HEK293T (cell line): Measurements from ENCODE around the gene MACROD2.

Source experiments
- CTCF ChIA-PET: fragments of 350-600 bp; formaldehyde crosslinking; extraction: SDS; loops from one replicate; lab custom pipeline; 2021; ENCODE audit warnings: antibody characterized with exemption, inconsistent platforms; lab: Yijun Ruan, JAX
- POLR2A ChIA-PET: fragments of 350-600 bp; formaldehyde crosslinking; extraction: SDS; loops from one replicate; lab custom pipeline; 2020; ENCODE audit warnings: antibody characterized with exemption, inconsistent platforms; lab: Yijun Ruan, JAX
- DNase-seq: peaks from one replicate; pipeline ENCODE4 v3.0.0; 2012; ENCODE audit warnings: mixed read lengths; ENCODE audit errors: extremely low spot score
- ARNT ChIP-seq: fragments of 450-650 bp; IDR thresholded peaks from 2 replicates; pipeline ENCODE4 v1.6.1; 2017; ENCODE audit warnings: mild to moderate bottlenecking
- BHLHE40 ChIP-seq: fragments of 450-650 bp; IDR thresholded peaks from 2 replicates; pipeline ENCODE4 v1.6.1; 2016; ENCODE audit warnings: mild to moderate bottlenecking, moderate library complexity, borderline replicate concordance
- CTBP1 ChIP-seq: fragments of 450-650 bp; IDR thresholded peaks from 2 replicates; pipeline ENCODE4 v1.6.1; 2016; ENCODE audit warnings: borderline replicate concordance
- ELF4 ChIP-seq: fragments of 450-650 bp; IDR thresholded peaks from 2 replicates; pipeline ENCODE4 v1.6.1; 2017; ENCODE audit warnings: antibody characterized with exemption
- FOXA1 ChIP-seq: fragments of 450-650 bp; IDR thresholded peaks from 2 replicates; pipeline ENCODE4 v1.6.1; 2016; ENCODE audit warnings: mild to moderate bottlenecking
- FOXK2 ChIP-seq: fragments of 450-650 bp; IDR thresholded peaks from 2 replicates; pipeline ENCODE4 v1.6.1; 2016; ENCODE audit warnings: mild to moderate bottlenecking
- FOXM1 ChIP-seq: fragments of 450-650 bp; IDR thresholded peaks from 2 replicates; pipeline ENCODE4 v1.6.1; 2017; ENCODE audit warnings: mild to moderate bottlenecking, borderline replicate concordance
- HDGF ChIP-seq: fragments of 450-650 bp; IDR thresholded peaks from 2 replicates; pipeline ENCODE4 v1.6.1; 2017; ENCODE audit warnings: antibody characterized with exemption, borderline replicate concordance
- L3MBTL2 ChIP-seq: fragments of 450-650 bp; conservative IDR thresholded peaks from 2 replicates; pipeline ENCODE4 v1.6.1; 2016; ENCODE audit warnings: mild to moderate bottlenecking
- LEF1 ChIP-seq: fragments of 450-650 bp; IDR thresholded peaks from 2 replicates; pipeline ENCODE4 v1.6.1; 2017; ENCODE audit warnings: mild to moderate bottlenecking, borderline replicate concordance
- NFRKB ChIP-seq: fragments of 450-650 bp; IDR thresholded peaks from 2 replicates; pipeline ENCODE4 v1.6.1; 2016; ENCODE audit warnings: mild to moderate bottlenecking, moderate library complexity
- PKNOX1 ChIP-seq: fragments of 450-650 bp; IDR thresholded peaks from 2 replicates; pipeline ENCODE4 v1.6.1; 2016
- SP1 ChIP-seq: fragments of 450-650 bp; IDR thresholded peaks from 2 replicates; pipeline ENCODE4 v1.6.1; 2017
- SUZ12 ChIP-seq: fragments of 450-650 bp; IDR thresholded peaks from 2 replicates; pipeline ENCODE4 v1.6.1; 2016; ENCODE audit warnings: mild to moderate bottlenecking
- TARDBP ChIP-seq: fragments of 450-650 bp; IDR thresholded peaks from 2 replicates; pipeline ENCODE4 v1.6.1; 2016
- ZNF384 ChIP-seq: fragments of 450-650 bp; IDR thresholded peaks from 2 replicates; pipeline ENCODE4 v1.6.1; 2016

The MACROD2 gene

GRCh38 chr20:14879020-14879697, 883.8 kb downstream of the MACROD2 start:
- TF ChIP-seq ZNF384 = no peak
- no peak for TF ChIP-seq NFRKB
- no peak for TF ChIP-seq ELF4
- no peak for TF ChIP-seq L3MBTL2
- no peak for TF ChIP-seq TARDBP
- no peak for TF ChIP-seq FOXM1
- TF ChIP-seq PKNOX1 = no peak
- no peak for TF ChIP-seq HDGF
- TF ChIP-seq SP1 = no peak
- no peak for TF ChIP-seq FOXA1
- TF ChIP-seq LEF1 = no peak
- no peak for TF ChIP-seq SUZ12
- no peak for TF ChIP-seq BHLHE40
- no peak for TF ChIP-seq ARNT
- TF ChIP-seq CTBP1 = no peak
- no peak for TF ChIP-seq FOXK2
- no peak for DNase-seq
- CTCF ChIA-PET = no interaction called here
- POLR2A ChIA-PET = no interaction called here

- ChIA-PET POLR2A (no interaction called here), CTCF (no interaction called here)
- TF ChIP-seq TARDBP (no peak), HDGF (no peak), LEF1 (no peak), SP1 (no peak), FOXK2 (no peak), PKNOX1 (no peak), ZNF384 (no peak), NFRKB (no peak), BHLHE40 (no peak), SUZ12 (no peak)
- no peak for DNase-seq
Observed at GRCh38 chr20:14879839-14880238, 884.5 kb downstream of the MACROD2 start.

- TF ChIP-seq L3MBTL2 = no peak
- no peak for TF ChIP-seq ELF4
- TF ChIP-seq TARDBP = no peak
- no peak for TF ChIP-seq NFRKB
- no peak for TF ChIP-seq ZNF384
- TF ChIP-seq HDGF = no peak
- TF ChIP-seq LEF1 = no peak
- no peak for TF ChIP-seq SUZ12
- no peak for TF ChIP-seq BHLHE40
- TF ChIP-seq FOXM1 = no peak
- CTCF ChIA-PET = no interaction called here
- DNase-seq = no peak
- POLR2A ChIA-PET = no interaction called here
Observed at GRCh38 chr20:14881518-14881917, 886.2 kb downstream of the MACROD2 start.

- POLR2A ChIA-PET = no interaction called here
- CTCF ChIA-PET = no interaction called here
- TF ChIP-seq BHLHE40 (no peak), ZNF384 (no peak), L3MBTL2 (no peak), SP1 (no peak), FOXA1 (no peak), HDGF (no peak), ELF4 (no peak), FOXM1 (no peak), ARNT (no peak), FOXK2 (no peak), NFRKB (no peak), PKNOX1 (no peak), LEF1 (no peak), SUZ12 (no peak), CTBP1 (no peak), TARDBP (no peak)
- DNase-seq = no peak
Observed at GRCh38 chr20:14882157-14882556, 886.8 kb downstream of the MACROD2 start.

- POLR2A ChIA-PET = no interaction called here
- CTCF ChIA-PET = no interaction called here
- TF ChIP-seq HDGF (no peak), FOXA1 (no peak), LEF1 (no peak), BHLHE40 (no peak), PKNOX1 (no peak)
- DNase-seq = no peak
Observed at GRCh38 chr20:14882846-14883245, 887.5 kb downstream of the MACROD2 start.

- DNase-seq = no peak
- TF ChIP-seq HDGF (no peak), FOXM1 (no peak)
- CTCF ChIA-PET = no interaction called here
- POLR2A ChIA-PET = no interaction called here
Observed at GRCh38 chr20:14883324-14883723, 888.0 kb downstream of the MACROD2 start.
